K562 (cell line): ENCODE data around the gene KAT6B. TPM values are rescaled to one million over a fixed set of nuclear protein-coding genes. Genes with fewer than 3 reads are reported as not detected.

Source experiments
- ATAC-seq: fragments of 200-7000 bp; cut with Tn5 transposase; 3 replicates; pipeline ENCODE4 v1.9.1; 2020; ENCODE audit warnings: moderate library complexity
- BruUV-seq: library from RNA; stranded (reverse); fragments of 400-500 nt; replicated peaks from 2 replicates; lab custom pipeline; 2021; lab: Mats Ljungman, UMichigan
- CTCF ChIA-PET: fragments of 300-600 bp; formaldehyde crosslinking; extraction: SDS; loops from one replicate; lab custom pipeline; 2021; ENCODE audit warnings: low intra/inter-chr PET ratio; lab: Yijun Ruan, JAX
- POLR2A ChIA-PET: fragments of 300-600, 350-650 bp; sonication (Branson Sonifier 250); formaldehyde crosslinking; extraction: SDS; loops from one replicate; lab custom pipeline; 2021; ENCODE audit warnings: antibody characterized with exemption, inconsistent platforms; lab: Yijun Ruan, JAX
- DNase-seq, 4 experiments: peaks; one replicate each; pipeline versions ENCODE4 v3.0.0 to v3.0.0-alpha.2; 2011 to 2018; ENCODE audit warnings: low spot score in 3 of 4, mixed read lengths in 3 of 4; ENCODE audit errors: extremely low read depth in 1 of 4
- FAIRE-seq: peaks from 2 replicates; lab custom pipeline; 2011; peaks lifted over from hg19 to GRCh38; lab: Jason Lieb, UNC
- H2AFZ ChIP-seq: 2 replicates; pipeline ENCODE4 v1.6.0; 2011; ENCODE audit warnings: low read depth, low read length, control low read depth, inconsistent platforms
- H3K27ac ChIP-seq: fragments of 200-600 bp; 3 replicates; pipeline ENCODE4 v1.8.0; 2011; ENCODE audit warnings: low read depth, mild to moderate bottlenecking, control low read depth, inconsistent platforms, low read length, moderate library complexity, mixed read lengths; ENCODE audit errors: extremely low read depth
- H3K27me3 ChIP-seq, 2 experiments: fragments of 300-600 bp in 1 of 2; 2 replicates in 1 of 2; 3 replicates in 1 of 2; pipeline versions ENCODE4 v1.6.0 to v1.8.0; 2011; ENCODE audit warnings: inconsistent platforms in 2 of 2, low read length in 2 of 2, mild to moderate bottlenecking in 1 of 2, mixed read lengths in 1 of 2, moderate library complexity in 1 of 2; ENCODE audit not compliant: control insufficient read depth in 2 of 2, insufficient read depth in 2 of 2
- H3K36me3 ChIP-seq: fragments of 300-600 bp; 3 replicates; pipeline ENCODE4 v1.8.0; 2011; ENCODE audit warnings: mild to moderate bottlenecking, low read length, inconsistent platforms; ENCODE audit not compliant: control insufficient read depth, insufficient read depth
- H3K4me1 ChIP-seq, 2 experiments: fragments of 200-600 bp in 1 of 2; replicated peaks in 1 of 2; 2 replicates in 1 of 2; 3 replicates in 1 of 2; pipeline versions ENCODE4 v1.5.1 to v1.8.0; 2011; ENCODE audit warnings: inconsistent platforms in 2 of 2, low read length in 2 of 2, mild to moderate bottlenecking in 1 of 2, mixed read lengths in 1 of 2, moderate library complexity in 1 of 2; ENCODE audit not compliant: control insufficient read depth in 2 of 2, insufficient read depth in 2 of 2
- H3K4me2 ChIP-seq: 2 replicates; pipeline ENCODE4 v1.6.1; 2011; ENCODE audit warnings: low read length, control low read depth, inconsistent platforms, mixed read lengths; ENCODE audit not compliant: insufficient read depth
- H3K4me3 ChIP-seq: fragments of 200-600 bp; sonication (generic), shearing (Covaris generic); 2 replicates; pipeline ENCODE4 v1.5.1; 2016; ENCODE audit warnings: control low read depth, inconsistent platforms
- H3K79me2 ChIP-seq: fragments of 200-600 bp; 3 replicates; pipeline ENCODE4 v1.8.0; 2011; ENCODE audit warnings: low read length, inconsistent platforms; ENCODE audit not compliant: control insufficient read depth, insufficient read depth
- H3K9ac ChIP-seq, 2 experiments: 2 replicates each; pipeline versions ENCODE4 v1.6.0 to v1.6.1; 2011; ENCODE audit warnings: low read depth in 2 of 2, low read length in 2 of 2, control low read depth in 1 of 2, inconsistent platforms in 1 of 2, mild to moderate bottlenecking in 1 of 2, mixed read lengths in 1 of 2; ENCODE audit not compliant: insufficient read depth in 1 of 2
- H3K9me1 ChIP-seq: one replicate; pipeline ENCODE4 v1.6.0; 2011; ENCODE audit warnings: inconsistent platforms, mild to moderate bottlenecking, low read length, moderate library complexity; ENCODE audit not compliant: control insufficient read depth, insufficient read depth
- H3K9me3 ChIP-seq: replicated peaks from 2 replicates; pipeline ENCODE4 v1.5.1; 2011; ENCODE audit warnings: low read depth, low read length, inconsistent platforms; ENCODE audit not compliant: control insufficient read depth, insufficient read depth
- H4K20me1 ChIP-seq: replicated peaks from 2 replicates; pipeline ENCODE4 v1.6.1; 2011; ENCODE audit warnings: low read length, inconsistent platforms, mixed read lengths; ENCODE audit not compliant: control insufficient read depth, insufficient read depth
- ARID3B ChIP-seq: fragments of 250-450 bp; sonication (Bioruptor Pico); IDR thresholded peaks from 2 replicates; pipeline ENCODE4 v1.4.0; 2020; ENCODE audit warnings: borderline replicate concordance
- CHD2 ChIP-seq: IDR thresholded peaks from 2 replicates; pipeline ENCODE4 v1.6.1; 2011; ENCODE audit warnings: low read depth, low read length
- GATAD2A ChIP-seq: fragments of 450-650 bp; IDR thresholded peaks from 2 replicates; pipeline ENCODE4 v1.6.1; 2017
- KLF6 ChIP-seq: fragments of 250-450 bp; sonication (Bioruptor Pico); IDR thresholded peaks from 2 replicates; pipeline ENCODE4 v1.4.0; 2020; ENCODE audit warnings: mild to moderate bottlenecking, moderate library complexity, borderline replicate concordance
- POLR3A ChIP-seq: IDR thresholded peaks from 2 replicates; pipeline ENCODE4 v1.6.1; 2011; ENCODE audit warnings: borderline replicate concordance, mild to moderate bottlenecking, moderate library complexity; ENCODE audit not compliant: insufficient read length, insufficient read depth; ENCODE audit errors: extremely low read depth
- PRMT5 ChIP-seq: sonication (generic); formaldehyde crosslinking; IDR thresholded peaks from 2 replicates; pipeline ENCODE4 v1.5.0; 2020; ENCODE audit warnings: missing genetic modification reagents
- RBM17 ChIP-seq: fragments of 200-400 bp; formaldehyde crosslinking; IDR thresholded peaks from 2 replicates; pipeline ENCODE4 v1.6.1; 2017; ENCODE audit warnings: low read depth, mild to moderate bottlenecking, low read length, borderline replicate concordance
- RBM25 ChIP-seq: fragments of 200-400 bp; formaldehyde crosslinking; IDR thresholded peaks from 2 replicates; pipeline ENCODE4 v1.6.1; 2018; ENCODE audit warnings: low read length, low read depth, moderate library complexity; ENCODE audit not compliant: severe bottlenecking
- SIX5 ChIP-seq, 2 experiments: IDR thresholded peaks; 2 replicates each; pipeline ENCODE4 v1.6.1; 2011; ENCODE audit warnings: low read length in 2 of 2, borderline replicate concordance in 1 of 2, low read depth in 1 of 2, mild to moderate bottlenecking in 1 of 2, moderate library complexity in 1 of 2; ENCODE audit not compliant: insufficient read depth in 1 of 2
- SMAD2 ChIP-seq: fragments of 150-350 bp; IDR thresholded peaks from 2 replicates; pipeline ENCODE4 v1.6.1; 2014; ENCODE audit warnings: low read depth, mild to moderate bottlenecking, low read length
- SMAD4 ChIP-seq: fragments of 250-450 bp; sonication (Bioruptor Pico); conservative IDR thresholded peaks from 2 replicates; pipeline ENCODE4 v1.8.0; 2021; ENCODE audit warnings: inconsistent platforms, mild to moderate bottlenecking, moderate library complexity
- SMARCA4 ChIP-seq: fragments of 450-650 bp; IDR thresholded peaks from 2 replicates; pipeline ENCODE4 v1.6.1; 2016
- ZNF644 ChIP-seq: fragments of 200-800 bp; sonication (Bioruptor generic); IDR thresholded peaks from 2 replicates; pipeline ENCODE4 v1.6.1; 2016; ENCODE audit warnings: low read depth, missing genetic modification characterization, missing compliant biosample characterization
- ZNF785 ChIP-seq: fragments of 250-450 bp; sonication (Bioruptor Pico); IDR thresholded peaks from 2 replicates; pipeline ENCODE4 v1.4.0; 2020; ENCODE audit warnings: mild to moderate bottlenecking
- WGBS: fragments of 100-300 bp; shearing (Covaris generic); methylation state at CpG from one replicate; pipeline ENCODE4 v1.1.6; 2016; ENCODE audit warnings: low coverage, mixed read lengths; ENCODE audit not compliant: insufficient coverage; ENCODE audit errors: missing lambda C conversion rate; 5-methylcytosine and 5-hydroxymethylcytosine counted together
- in situ Hi-C: fragments of 300-500 bp; cut with MboI; formaldehyde crosslinking; loops from 4 replicates; pipeline ENCODE4 v1.15.0; 2018; ENCODE audit warnings: inconsistent platforms, mixed read lengths
- intact Hi-C: fragments of 100-400 bp; cut with micrococcal nuclease; formaldehyde crosslinking; loops from 2 replicates; pipeline ENCODE4 v1.14.2; 2022
- polyA plus RNA-seq, 8 experiments: library from polyadenylated mRNA; depleted of rRNA in 4 of 8; stranded (reverse) in 5 of 8; unstranded in 3 of 8; fragments of >200 nt; fragmentation: Nextera tagmentation in 2 of 8; fragmentation: Illumina TruSeq in 1 of 8; extraction: Ambion mirVana in 2 of 8; extraction: Trizol in 1 of 8; gene quantifications; 2 replicates each; pipeline versions ENCODE4 v1.2.1 to v1.2.3, GENCODE V29; 2011 to 2014; ENCODE audit warnings: inconsistent platforms in 1 of 8, missing spikeins in 1 of 8
- total RNA-seq, 7 experiments: library from RNA; depleted of rRNA in 6 of 7; stranded (reverse); fragments of >200 nt in 6 of 7; fragmentation: Illumina TruSeq in 2 of 7; extraction: Trizol in 2 of 7; gene quantifications; 2 replicates each; pipeline versions ENCODE4 v1.2.1 to v1.2.3, GENCODE V29; 2011 to 2021; ENCODE audit warnings: low replicate concordance in 1 of 7

Gene KAT6B
- total and polyA plus RNA-seq, 9 of the 15 experiments (the other 6 are each of a cell fraction or from before 2014, with no cell fraction given), result 1.4 to 9.2 (median 6.8) TPM

DNA sequence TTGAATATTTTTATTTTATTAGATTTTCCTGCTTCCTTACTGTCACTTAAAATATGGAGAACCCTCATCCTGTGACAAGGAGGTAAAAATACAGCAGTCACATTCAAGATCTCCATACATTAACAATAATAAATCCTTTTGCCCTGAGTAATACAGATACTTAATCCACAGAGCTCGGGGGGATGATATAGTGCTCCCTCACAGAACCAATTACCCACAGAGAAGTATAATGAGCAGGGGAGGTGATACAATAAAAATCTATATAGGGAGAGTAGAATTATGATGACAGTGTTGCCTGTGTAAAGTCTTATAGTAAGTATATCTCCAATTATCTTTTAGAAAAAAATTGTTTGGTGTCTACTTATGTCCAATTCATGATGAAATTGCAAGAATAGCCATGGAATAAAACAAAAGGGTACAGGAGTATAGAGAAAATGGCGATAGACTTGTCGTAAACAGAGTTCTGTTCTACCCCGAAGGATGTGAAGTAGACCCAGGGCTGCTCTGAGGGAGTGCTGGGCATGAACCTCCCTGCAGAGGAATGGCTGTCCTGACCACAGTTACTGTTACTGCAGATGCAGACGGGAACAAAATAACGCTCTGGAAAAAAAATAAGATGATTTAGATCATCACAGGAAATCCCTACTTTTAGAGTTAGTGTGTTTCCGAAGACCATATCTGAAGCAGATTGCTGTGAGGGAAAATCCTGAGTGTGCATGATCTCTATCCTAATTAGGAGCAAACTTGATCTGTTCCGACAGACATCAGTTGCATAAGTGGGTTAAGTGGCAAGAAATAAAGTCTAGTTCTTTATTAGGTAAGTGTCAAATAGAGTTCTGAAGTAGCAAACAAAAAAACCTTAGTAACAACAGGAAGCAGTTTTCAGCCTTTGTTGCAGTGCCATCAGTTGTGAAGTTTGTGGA, 123.7 kb downstream of the KAT6B start:
- no peak for TF ChIP-seq SIX5 (IDR thresholded peaks at IDR 0.05; ENCODE audit: borderline replicate concordance in 1 of 2, insufficient read depth in 1 of 2, low read depth in 1 of 2, low read length in 2 of 2)
- TF ChIP-seq KLF6, result no peak
- TF ChIP-seq CHD2, result no peak
- TF ChIP-seq ZNF644, result no peak
- no peak for TF ChIP-seq RBM25
- no peak for TF ChIP-seq GATAD2A
- no peak for TF ChIP-seq SMARCA4
- TF ChIP-seq RBM17, result no peak
- TF ChIP-seq PRMT5 (CRISPR knock-in tag), result no peak
- no peak for TF ChIP-seq POLR3A
- no peak for TF ChIP-seq SMAD2
- TF ChIP-seq ZNF785 (CRISPR knock-in tag), result no peak
- no peak for TF ChIP-seq ARID3B (CRISPR knock-in tag)
- TF ChIP-seq SMAD4 (CRISPR knock-in tag), result no peak
- H3K4me3 ChIP-seq, result no peak overlapping the region

More for the DNA sequence above, 123.7 kb downstream of the KAT6B start:
- no peaks in the 10 kb centered on the region for H3K9me3 ChIP-seq
- ATAC-seq (no peak), DNase-seq (no peak), FAIRE-seq (peak; percentile 54)
- no peaks in the 10 kb centered on the region for H3K9me1 ChIP-seq
- peaks cover 0 to 7% of the 10 kb centered on the region in 2 experiments; a peak in 2 of 5 replicates for H3K27me3 ChIP-seq
- no peaks in the 10 kb centered on the region for H3K4me1 ChIP-seq
- intact Hi-C loops (no loop called here), in situ Hi-C loops (no loop called here)
- H3K79me2 ChIP-seq, result no peaks in the 10 kb centered on the region
- ChIA-PET CTCF (no interaction called here), POLR2A (interaction anchor here (0.6 kb wide), 1 partner anchor 35 kb away, joined by 3 read pairs; no protein-coding TSS in a partner anchor)
- 23% methylated on average over 8 of the region's 8 CpGs for WGBS
- no peak overlapping the region for H2AFZ ChIP-seq
- H3K27ac ChIP-seq, result no peak overlapping the region
- no peaks in the 10 kb centered on the region for H4K20me1 ChIP-seq
- no peaks in the 10 kb centered on the region for H3K36me3 ChIP-seq
- H3K4me2 ChIP-seq, result no peak overlapping the region
- H3K9ac ChIP-seq, result no peak overlapping the region
- BruUV-seq, result no TSS peak
